Measurements from ENCODE around the gene MED27. TPM values are rescaled to one million over a fixed set of nuclear protein-coding genes. Genes with fewer than 3 reads are reported as not detected.

Gene MED27
- total RNA-seq, 1 experiment from 2014 or later, result 33.1 TPM

- no peak overlapping the region for H3K4me3 ChIP-seq
- no peak for DNase-seq (ENCODE audit: low read depth in 1 of 2, low spot score in 2 of 2)
- H3K36me3 ChIP-seq, result peaks cover 4% of the 10 kb centered on the region; the same call in 1 of the 2 replicates
- H3K27me3 ChIP-seq (replicated peaks), result no peaks in the 10 kb centered on the region
- H3K27ac ChIP-seq, result no peak overlapping the region
- peaks cover 22% of the 10 kb centered on the region for H3K4me1 ChIP-seq (replicated peaks)
- H3K9me3 ChIP-seq (replicated peaks), result 0 out of 2 replicates have a peak, but pooled peaks cover 4% of the 10 kb centered on the region
Measured at GRCh38 chr9:132003319-132003704, 76.4 kb downstream of the MED27 start.

GRCh38 chr9:132002643-132003318 is 76.9 kb downstream of the MED27 start:
- Histone ChIP-seq H3K27me3 (replicated peaks) (no peaks in the 10 kb centered on the region), H3K27ac (no peak overlapping the region), H3K4me3 (no peak overlapping the region), H3K4me1 (replicated peaks) (peaks cover 17% of the 10 kb centered on the region), H3K9me3 (replicated peaks) (0 out of 2 replicates have a peak, but pooled peaks cover 4% of the 10 kb centered on the region), H3K36me3 (peaks cover 4% of the 10 kb centered on the region; the same call in 1 of the 2 replicates)
- DNase-seq (ENCODE audit: low read depth in 1 of 2, low spot score in 2 of 2), result no peak

GRCh38 chr9:132001567-132001966 is 78.1 kb downstream of the MED27 start:
- no peak for DNase-seq (ENCODE audit: low read depth in 1 of 2, low spot score in 2 of 2)
- H3K27me3 ChIP-seq (replicated peaks), result no peaks in the 10 kb centered on the region
- H3K4me3 ChIP-seq, result no peak overlapping the region
- no peak overlapping the region for H3K27ac ChIP-seq
- peaks cover 16% of the 10 kb centered on the region for H3K4me1 ChIP-seq (replicated peaks)
- peaks cover 4% of the 10 kb centered on the region for H3K36me3 ChIP-seq
- 0 out of 2 replicates have a peak, but pooled peaks cover 4% of the 10 kb centered on the region for H3K9me3 ChIP-seq (replicated peaks)

- 0 out of 2 replicates have a peak, but pooled peaks cover 4% of the 10 kb centered on the region for H3K9me3 ChIP-seq (replicated peaks)
- H3K27ac ChIP-seq, result peak overlapping the region; percentile 58
- no peak overlapping the region for H3K4me3 ChIP-seq
- DNase-seq (ENCODE audit: low read depth in 1 of 2, low spot score in 2 of 2), result no peak
- peaks cover 12% of the 10 kb centered on the region for H3K36me3 ChIP-seq
- H3K27me3 ChIP-seq (replicated peaks), result no peaks in the 10 kb centered on the region
- H3K4me1 ChIP-seq (replicated peaks), result peaks cover 16% of the 10 kb centered on the region
Measured at GRCh38 chr9:132000659-132001058, 79.0 kb downstream of the MED27 start.

- peak in 1 of 2 experiments; percentile 64 for DNase-seq (ENCODE audit: low read depth in 1 of 2, low spot score in 2 of 2)
- peak overlapping the region; percentile 58 for H3K27ac ChIP-seq
Measured at GRCh38 chr9:131999692-132000551, 79.7 kb downstream of the MED27 start.

GRCh38 chr9:131997779-131998178 is 81.9 kb downstream of the MED27 start:
- no peak for DNase-seq (ENCODE audit: low read depth in 1 of 2, low spot score in 2 of 2)
- Histone ChIP-seq H3K36me3 (peaks cover 14% of the 10 kb centered on the region), H3K27me3 (replicated peaks) (no peaks in the 10 kb centered on the region), H3K4me1 (replicated peaks) (peaks cover 21% of the 10 kb centered on the region), H3K27ac (no peak overlapping the region), H3K9me3 (replicated peaks) (0 out of 2 replicates have a peak, but pooled peaks cover 4% of the 10 kb centered on the region), H3K4me3 (no peak overlapping the region)

More at GRCh38 chr9:131999692-132000551, 79.7 kb downstream of the MED27 start:
- H3K9me3 ChIP-seq (replicated peaks), result 0 out of 2 replicates have a peak, but pooled peaks cover 4% of the 10 kb centered on the region
- H3K27me3 ChIP-seq (replicated peaks), result no peaks in the 10 kb centered on the region
- peaks cover 21% of the 10 kb centered on the region for H3K4me1 ChIP-seq (replicated peaks)
- peaks cover 14% of the 10 kb centered on the region for H3K36me3 ChIP-seq
- H3K4me3 ChIP-seq, result no peak overlapping the region

- no peaks in the 10 kb centered on the region for H3K27me3 ChIP-seq (replicated peaks)
- H3K27ac ChIP-seq, result no peak overlapping the region
- DNase-seq (ENCODE audit: low read depth in 1 of 2, low spot score in 2 of 2), result no peak
- H3K4me3 ChIP-seq, result no peak overlapping the region
- H3K4me1 ChIP-seq (replicated peaks), result peaks cover 21% of the 10 kb centered on the region
- H3K36me3 ChIP-seq, result peaks cover 14% of the 10 kb centered on the region
- 0 out of 2 replicates have a peak, but pooled peaks cover 4% of the 10 kb centered on the region for H3K9me3 ChIP-seq (replicated peaks)
Measured at GRCh38 chr9:131997076-131997475, 82.6 kb downstream of the MED27 start.

GRCh38 chr9:131995382-131995781 is 84.3 kb downstream of the MED27 start:
- Histone ChIP-seq H3K9me3 (replicated peaks) (no peaks in the 10 kb centered on the region), H3K4me3 (no peak overlapping the region), H3K36me3 (peaks cover 9% of the 10 kb centered on the region), H3K4me1 (replicated peaks) (peaks cover 20% of the 10 kb centered on the region), H3K27ac (no peak overlapping the region), H3K27me3 (replicated peaks) (no peaks in the 10 kb centered on the region)
- no peak for DNase-seq (ENCODE audit: low read depth in 1 of 2, low spot score in 2 of 2)

- Histone ChIP-seq H3K27ac (no peak overlapping the region), H3K9me3 (replicated peaks) (no peaks in the 10 kb centered on the region), H3K4me1 (replicated peaks) (peaks cover 11% of the 10 kb centered on the region), H3K27me3 (replicated peaks) (no peaks in the 10 kb centered on the region), H3K4me3 (no peak overlapping the region), H3K36me3 (peaks cover 9% of the 10 kb centered on the region)
- DNase-seq (ENCODE audit: low read depth in 1 of 2, low spot score in 2 of 2), result no peak
Measured at GRCh38 chr9:131994364-131995125, 85.1 kb downstream of the MED27 start.

- Histone ChIP-seq H3K27ac (no peak overlapping the region), H3K9me3 (replicated peaks) (no peaks in the 10 kb centered on the region), H3K36me3 (peaks cover 9% of the 10 kb centered on the region), H3K27me3 (replicated peaks) (no peaks in the 10 kb centered on the region), H3K4me1 (replicated peaks) (peaks cover 5% of the 10 kb centered on the region; the same call in 1 of the 2 replicates), H3K4me3 (no peak overlapping the region)
- DNase-seq (ENCODE audit: low read depth in 1 of 2, low spot score in 2 of 2), result no peak
Measured at GRCh38 chr9:131992906-131993657, 86.6 kb downstream of the MED27 start.

GRCh38 chr9:131987232-131987631 is 92.4 kb downstream of the MED27 start:
- DNase-seq (ENCODE audit: low read depth in 1 of 2, low spot score in 2 of 2), result no peak
- Histone ChIP-seq H3K27ac (no peak overlapping the region), H3K9me3 (replicated peaks) (no peaks in the 10 kb centered on the region), H3K4me1 (replicated peaks) (no peaks in the 10 kb centered on the region), H3K36me3 (no peaks in the 10 kb centered on the region), H3K27me3 (replicated peaks) (no peaks in the 10 kb centered on the region), H3K4me3 (no peak overlapping the region)

GRCh38 chr9:131986576-131986975 is 93.1 kb downstream of the MED27 start:
- no peaks in the 10 kb centered on the region for H3K4me1 ChIP-seq (replicated peaks)
- H3K4me3 ChIP-seq, result no peak overlapping the region
- H3K9me3 ChIP-seq (replicated peaks), result no peaks in the 10 kb centered on the region
- H3K36me3 ChIP-seq, result no peaks in the 10 kb centered on the region
- no peaks in the 10 kb centered on the region for H3K27me3 ChIP-seq (replicated peaks)
- H3K27ac ChIP-seq, result no peak overlapping the region
- DNase-seq (ENCODE audit: low read depth in 1 of 2, low spot score in 2 of 2), result no peak

GRCh38 chr9:131986089-131986488 is 93.6 kb downstream of the MED27 start:
- Histone ChIP-seq H3K9me3 (replicated peaks) (no peaks in the 10 kb centered on the region), H3K27me3 (replicated peaks) (no peaks in the 10 kb centered on the region), H3K4me3 (no peak overlapping the region), H3K27ac (no peak overlapping the region), H3K4me1 (replicated peaks) (no peaks in the 10 kb centered on the region), H3K36me3 (no peaks in the 10 kb centered on the region)
- no peak for DNase-seq (ENCODE audit: low read depth in 1 of 2, low spot score in 2 of 2)

All from SJSA1 (cell line).